Subcutaneous adipose tissue (tissue), 4 donors: ENCODE measurements around the gene HES5. TPM values are rescaled to one million over a fixed set of nuclear protein-coding genes. Genes with fewer than 3 reads are reported as not detected.

Source experiments
- total RNA-seq, 4 donors: library from RNA; depleted of rRNA; stranded (reverse); fragments of >200 nt; gene quantifications; one replicate each; pipeline ENCODE4 v1.1.0, GENCODE V29; 2016
- TF ChIP-seq, protein P1 (sequence below): fragments of 450-650 bp; IDR thresholded peaks from one replicate; pipeline ENCODE4 v1.5.1; 2016; ENCODE audit warnings: low read depth, mild to moderate bottlenecking, control low read depth, antibody characterized with exemption, moderate library complexity

The HES5 gene
- total RNA-seq, 4 donors from 2014 or later, result 0.57 TPM; not detected in 3

DNA sequence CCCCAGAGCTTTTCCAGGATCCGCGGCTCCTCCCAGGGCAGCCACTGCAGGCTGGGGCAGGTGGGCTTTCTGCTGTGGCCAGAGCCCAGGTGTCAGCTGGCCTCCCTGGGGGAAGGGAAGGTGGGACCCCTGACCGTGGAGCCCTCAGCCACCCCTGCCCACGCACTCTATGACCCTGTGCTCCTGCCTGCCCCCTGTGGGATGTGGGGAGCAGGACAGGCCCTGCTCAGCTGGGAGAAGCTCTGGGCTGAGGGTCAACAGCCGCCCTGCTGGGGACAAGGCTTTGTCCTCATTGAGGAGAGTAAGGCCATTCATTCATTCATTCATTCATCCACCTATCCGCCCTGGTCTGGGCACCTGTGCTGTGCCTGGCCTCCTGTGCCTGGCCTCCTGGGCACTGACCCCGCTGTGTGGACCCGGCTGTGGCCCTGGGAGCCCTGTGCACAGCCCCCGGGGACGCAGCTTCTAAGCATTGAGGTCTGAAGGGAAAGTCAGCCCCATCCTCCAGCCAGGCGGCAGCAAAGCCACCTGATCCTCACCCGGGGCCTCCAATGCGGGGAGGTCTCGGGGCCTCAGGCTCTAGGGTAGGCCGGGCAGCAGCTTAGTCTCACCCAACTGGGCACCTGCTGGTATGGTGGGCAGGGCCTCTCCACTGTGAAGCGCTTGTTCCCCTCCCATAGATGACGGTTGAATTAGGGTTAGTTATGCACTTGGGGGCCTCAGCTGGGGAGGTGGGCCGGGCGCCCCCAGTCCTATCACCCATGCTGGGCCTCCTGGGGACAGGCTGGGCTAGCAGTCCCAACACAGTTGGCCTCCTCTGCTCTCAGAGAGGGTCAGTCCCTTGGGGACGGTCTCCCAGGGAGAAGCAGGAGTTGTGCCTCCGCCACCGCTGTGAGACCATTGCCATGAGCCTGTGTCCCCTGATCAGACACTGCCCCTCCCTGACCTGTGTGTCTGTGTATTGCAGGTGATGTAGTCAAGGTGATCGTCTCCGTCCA lies 32.1 kb upstream of the HES5 start:
- TF ChIP-seq, protein P1, sequence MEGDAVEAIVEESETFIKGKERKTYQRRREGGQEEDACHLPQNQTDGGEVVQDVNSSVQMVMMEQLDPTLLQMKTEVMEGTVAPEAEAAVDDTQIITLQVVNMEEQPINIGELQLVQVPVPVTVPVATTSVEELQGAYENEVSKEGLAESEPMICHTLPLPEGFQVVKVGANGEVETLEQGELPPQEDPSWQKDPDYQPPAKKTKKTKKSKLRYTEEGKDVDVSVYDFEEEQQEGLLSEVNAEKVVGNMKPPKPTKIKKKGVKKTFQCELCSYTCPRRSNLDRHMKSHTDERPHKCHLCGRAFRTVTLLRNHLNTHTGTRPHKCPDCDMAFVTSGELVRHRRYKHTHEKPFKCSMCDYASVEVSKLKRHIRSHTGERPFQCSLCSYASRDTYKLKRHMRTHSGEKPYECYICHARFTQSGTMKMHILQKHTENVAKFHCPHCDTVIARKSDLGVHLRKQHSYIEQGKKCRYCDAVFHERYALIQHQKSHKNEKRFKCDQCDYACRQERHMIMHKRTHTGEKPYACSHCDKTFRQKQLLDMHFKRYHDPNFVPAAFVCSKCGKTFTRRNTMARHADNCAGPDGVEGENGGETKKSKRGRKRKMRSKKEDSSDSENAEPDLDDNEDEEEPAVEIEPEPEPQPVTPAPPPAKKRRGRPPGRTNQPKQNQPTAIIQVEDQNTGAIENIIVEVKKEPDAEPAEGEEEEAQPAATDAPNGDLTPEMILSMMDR, result no peak

DNA sequence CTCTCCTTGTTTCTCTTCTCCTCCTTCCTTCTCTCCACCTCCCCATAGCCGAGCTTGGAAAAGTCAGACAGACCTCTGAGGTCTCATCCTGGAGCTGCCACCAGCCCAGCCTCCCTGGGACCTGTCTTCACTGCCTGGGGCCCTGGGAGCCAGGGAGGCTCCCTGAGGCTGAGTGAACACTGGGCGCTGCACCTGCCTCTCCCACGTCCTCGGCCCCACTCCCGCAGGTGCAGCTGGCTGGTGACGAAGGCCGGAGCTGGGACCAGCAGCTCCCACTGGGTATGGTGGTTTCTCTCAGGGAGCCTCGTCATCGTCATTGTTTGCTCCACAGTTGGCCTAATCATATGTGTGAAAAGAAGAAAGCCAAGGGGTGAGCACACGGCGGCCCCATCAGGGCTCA lies 31.4 kb upstream of the HES5 start:
- TF ChIP-seq, protein P1, result no peak

DNA sequence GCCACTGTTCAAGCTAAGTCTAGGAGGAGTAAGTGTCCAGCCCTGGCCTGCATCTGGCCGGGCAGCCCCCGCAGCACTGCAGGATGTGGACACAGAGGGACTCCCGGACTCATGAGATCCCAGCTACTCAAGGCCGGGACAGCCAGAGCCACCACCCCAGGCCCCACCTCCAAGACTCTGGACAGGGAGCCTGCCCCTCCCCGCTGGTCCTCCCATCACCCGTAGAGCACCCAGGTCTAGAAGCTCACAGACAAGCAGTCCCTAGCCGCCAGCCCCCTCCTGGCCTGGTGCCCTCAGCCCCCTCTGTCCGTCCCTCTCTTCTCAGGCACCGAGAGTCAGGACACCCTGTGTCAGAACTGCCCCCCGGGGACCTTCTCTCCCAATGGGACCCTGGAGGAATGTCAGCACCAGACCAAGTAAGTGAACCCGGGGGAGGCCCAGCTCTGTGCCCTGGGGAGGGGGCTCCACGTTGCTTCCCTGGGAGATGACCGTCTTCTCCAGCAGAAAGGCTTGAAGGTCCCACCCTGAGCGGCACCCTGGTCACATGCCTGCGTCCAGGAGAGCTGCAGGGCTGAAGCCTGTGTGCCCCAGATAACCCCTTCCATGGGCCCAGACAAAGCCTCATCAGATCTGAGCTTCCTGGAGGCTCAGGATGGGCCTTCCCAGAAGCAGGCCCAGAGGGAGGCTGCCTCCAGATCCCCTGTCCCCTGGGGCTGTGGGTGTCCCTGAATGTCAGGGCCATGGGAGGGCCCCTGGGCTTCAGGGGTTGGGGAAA lies 30.4 kb upstream of the HES5 start:
- TF ChIP-seq, protein P1, result no peak

DNA sequence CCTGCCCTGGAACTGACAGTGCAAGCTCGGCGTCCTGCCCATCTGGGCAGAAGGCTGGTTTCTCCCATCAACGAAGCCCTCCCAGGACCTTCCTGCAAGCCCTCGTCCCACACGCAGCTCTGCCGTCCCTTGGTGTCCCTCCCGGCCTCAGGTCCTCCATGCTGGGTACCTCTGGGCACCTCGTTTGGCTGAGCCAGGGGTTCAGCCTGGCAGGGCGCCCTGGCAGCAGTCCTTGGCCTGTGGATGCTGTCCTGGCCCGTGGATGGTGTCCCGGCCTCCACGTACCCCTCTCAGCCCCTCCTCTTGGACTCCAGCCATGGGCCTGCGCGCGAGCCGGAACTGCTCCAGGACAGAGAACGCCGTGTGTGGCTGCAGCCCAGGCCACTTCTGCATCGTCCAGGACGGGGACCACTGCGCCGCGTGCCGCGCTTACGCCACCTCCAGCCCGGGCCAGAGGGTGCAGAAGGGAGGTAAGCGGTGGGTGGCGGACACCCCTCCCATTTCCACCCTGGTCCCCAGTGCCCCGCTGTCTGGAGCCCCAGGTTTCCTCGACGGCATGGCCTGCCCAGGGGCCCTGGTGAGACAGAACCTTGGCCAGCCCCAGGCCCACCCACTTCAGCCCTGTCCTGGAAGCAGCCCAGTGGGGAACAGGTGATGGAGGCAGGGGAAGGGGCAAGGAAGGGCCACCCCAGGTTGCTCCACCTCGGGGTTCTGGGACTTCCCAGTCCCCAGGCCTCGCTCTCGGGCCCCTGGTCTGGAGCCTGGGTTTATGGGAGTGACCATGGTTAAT lies 29.6 kb upstream of the HES5 start:
- TF ChIP-seq, protein P1, result no peak

DNA sequence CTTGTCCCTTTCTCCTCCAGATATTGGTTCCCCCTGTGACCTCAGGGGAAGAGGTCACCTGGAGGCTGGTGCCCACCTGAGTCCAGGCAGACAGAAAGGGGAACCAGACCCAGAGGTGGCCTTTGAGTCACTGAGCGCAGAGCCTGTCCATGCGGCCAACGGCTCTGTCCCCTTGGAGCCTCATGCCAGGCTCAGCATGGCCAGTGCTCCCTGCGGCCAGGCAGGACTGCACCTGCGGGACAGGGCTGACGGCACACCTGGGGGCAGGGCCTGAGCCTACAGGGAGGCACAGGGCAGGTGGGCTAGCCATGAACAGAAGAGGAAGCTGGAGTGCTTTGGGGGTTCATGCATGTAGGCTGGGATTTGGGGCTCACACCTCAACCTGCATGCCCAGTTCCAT lies 28.8 kb upstream of the HES5 start:
- TF ChIP-seq, protein P1, result no peak

DNA sequence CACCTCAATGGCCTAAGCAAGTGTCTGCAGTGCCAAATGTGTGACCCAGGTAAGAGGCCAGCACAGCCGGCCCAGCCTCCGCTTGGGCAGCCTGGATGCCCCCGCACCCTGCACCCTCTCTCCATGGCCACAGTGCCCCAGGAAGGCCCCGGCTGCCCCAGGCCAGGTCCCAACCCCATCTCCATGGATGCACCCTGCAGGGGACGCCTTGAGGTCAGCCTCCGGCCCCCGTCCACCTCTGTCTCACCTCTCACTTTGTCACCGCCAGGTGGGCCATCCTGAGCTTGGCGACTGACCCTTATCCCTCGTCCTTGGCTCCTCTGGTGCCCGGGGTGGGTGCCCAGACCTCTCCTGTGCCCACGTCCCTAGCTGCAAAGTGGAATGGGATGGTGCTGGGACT lies 28.4 kb upstream of the HES5 start:
- TF ChIP-seq, protein P1, result no peak
